GM12874 (cell line): ENCODE data around the gene RPL18.

ENCODE experiments used
- TF ChIP-seq, protein P1 (sequence below): IDR thresholded peaks from 2 replicates; pipeline ENCODE4 v1.5.1; 2011; ENCODE audit warnings: low read depth, mild to moderate bottlenecking, control low read depth, low read length, moderate library complexity; ENCODE audit not compliant: insufficient read depth

Gene RPL18

DNA sequence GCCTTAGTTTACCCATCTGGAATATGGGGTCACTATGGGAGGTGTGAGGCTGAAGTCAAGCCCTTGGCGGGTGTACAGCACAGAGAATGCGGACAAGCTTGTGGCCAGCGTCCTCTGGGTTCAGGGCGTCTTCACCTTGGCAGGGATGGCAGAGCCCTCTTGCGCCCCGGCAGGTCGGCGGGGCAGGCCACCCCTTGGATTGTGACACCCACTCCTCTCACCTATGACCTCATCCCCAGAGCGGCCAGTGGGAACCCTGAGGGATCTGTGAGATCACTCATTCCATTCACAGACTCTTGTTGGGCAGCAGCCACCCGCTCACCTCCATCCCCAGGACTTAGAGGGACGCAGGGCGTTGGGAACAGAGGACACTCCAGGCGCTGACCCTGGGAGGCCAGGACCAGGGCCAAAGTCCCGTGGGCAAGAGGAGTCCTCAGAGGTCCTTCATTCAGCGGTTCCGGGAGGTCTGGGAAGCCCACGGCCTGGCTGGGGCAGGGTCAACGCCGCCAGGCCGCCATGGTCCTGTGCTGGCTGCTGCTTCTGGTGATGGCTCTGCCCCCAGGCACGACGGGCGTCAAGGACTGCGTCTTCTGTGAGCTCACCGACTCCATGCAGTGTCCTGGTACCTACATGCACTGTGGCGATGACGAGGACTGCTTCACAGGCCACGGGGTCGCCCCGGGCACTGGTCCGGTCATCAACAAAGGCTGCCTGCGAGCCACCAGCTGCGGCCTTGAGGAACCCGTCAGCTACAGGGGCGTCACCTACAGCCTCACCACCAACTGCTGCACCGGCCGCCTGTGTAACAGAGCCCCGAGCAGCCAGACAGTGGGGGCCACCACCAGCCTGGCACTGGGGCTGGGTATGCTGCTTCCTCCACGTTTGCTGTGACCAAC lies 12.3 kb downstream of the RPL18 start, which contains the start of gene SPACA4:
Gene SPACA4, plus strand, starts transcription at position 280 of the 896 bp plus-strand sequence. Its CDS starts 237 bp downstream, at position 517.
- TF ChIP-seq, protein P1, sequence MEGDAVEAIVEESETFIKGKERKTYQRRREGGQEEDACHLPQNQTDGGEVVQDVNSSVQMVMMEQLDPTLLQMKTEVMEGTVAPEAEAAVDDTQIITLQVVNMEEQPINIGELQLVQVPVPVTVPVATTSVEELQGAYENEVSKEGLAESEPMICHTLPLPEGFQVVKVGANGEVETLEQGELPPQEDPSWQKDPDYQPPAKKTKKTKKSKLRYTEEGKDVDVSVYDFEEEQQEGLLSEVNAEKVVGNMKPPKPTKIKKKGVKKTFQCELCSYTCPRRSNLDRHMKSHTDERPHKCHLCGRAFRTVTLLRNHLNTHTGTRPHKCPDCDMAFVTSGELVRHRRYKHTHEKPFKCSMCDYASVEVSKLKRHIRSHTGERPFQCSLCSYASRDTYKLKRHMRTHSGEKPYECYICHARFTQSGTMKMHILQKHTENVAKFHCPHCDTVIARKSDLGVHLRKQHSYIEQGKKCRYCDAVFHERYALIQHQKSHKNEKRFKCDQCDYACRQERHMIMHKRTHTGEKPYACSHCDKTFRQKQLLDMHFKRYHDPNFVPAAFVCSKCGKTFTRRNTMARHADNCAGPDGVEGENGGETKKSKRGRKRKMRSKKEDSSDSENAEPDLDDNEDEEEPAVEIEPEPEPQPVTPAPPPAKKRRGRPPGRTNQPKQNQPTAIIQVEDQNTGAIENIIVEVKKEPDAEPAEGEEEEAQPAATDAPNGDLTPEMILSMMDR = no peak

DNA sequence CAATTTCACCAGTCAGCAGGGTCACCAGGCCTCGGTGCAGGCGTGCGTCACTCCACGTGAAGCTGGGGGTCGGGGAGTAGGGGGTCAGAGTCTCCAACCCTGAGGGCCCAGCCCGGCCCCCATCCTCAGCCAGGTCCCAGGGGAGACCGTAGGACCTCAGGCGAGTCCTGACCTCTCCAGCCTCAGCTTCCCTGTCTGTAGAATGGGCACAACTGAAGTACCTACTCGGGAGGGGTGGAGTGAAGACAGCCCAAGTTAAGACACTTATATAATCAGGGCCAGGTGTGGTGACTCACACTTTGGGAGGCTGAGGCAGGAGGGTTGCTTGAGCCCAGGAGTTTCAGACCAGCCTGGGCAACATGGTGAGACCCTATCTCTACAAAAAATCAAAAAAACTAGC lies 15.1 kb downstream of the RPL18 start:
- TF ChIP-seq, protein P1 = no peak

DNA sequence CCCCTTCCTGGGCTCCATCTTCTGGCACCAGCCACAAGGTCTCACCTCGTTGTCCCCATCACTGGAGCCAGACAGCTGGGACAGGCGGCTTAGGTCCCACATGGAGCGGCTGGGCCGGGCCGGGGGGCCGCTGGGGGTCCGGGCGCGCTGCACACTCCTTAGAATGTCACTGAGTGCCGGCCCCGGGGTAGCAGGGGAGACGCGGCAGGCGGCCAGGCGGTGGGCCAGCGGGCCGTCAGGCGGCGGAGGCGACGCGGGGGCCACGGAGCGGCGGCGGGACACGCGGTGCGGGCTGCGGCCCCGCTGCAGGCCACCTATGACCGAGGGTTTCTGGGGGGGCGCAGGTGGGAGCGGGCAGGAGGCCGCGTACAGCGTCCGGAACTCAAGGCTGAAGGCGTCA lies 15.5 kb downstream of the RPL18 start:
- TF ChIP-seq, protein P1 = no peak

DNA sequence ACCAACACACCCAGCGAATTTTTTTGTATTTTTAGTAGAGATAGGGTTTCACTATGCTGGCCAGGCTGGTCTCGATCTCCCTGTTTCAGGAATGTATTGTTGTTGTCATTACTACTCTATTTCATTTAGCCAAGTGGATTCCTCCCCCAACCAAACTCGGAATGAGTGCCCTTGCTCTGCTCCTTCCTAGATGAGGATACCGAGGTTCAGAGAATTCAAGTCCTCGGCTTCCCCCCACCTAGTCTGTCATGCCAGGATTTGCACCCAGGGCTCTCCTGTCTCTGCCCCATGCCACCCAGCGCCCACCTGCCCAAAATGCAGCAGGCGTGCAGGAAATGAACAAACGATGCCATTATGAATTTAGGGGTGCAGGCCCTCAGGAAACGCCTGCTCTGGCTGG lies 16.0 kb downstream of the RPL18 start:
- TF ChIP-seq, protein P1 = no peak

DNA sequence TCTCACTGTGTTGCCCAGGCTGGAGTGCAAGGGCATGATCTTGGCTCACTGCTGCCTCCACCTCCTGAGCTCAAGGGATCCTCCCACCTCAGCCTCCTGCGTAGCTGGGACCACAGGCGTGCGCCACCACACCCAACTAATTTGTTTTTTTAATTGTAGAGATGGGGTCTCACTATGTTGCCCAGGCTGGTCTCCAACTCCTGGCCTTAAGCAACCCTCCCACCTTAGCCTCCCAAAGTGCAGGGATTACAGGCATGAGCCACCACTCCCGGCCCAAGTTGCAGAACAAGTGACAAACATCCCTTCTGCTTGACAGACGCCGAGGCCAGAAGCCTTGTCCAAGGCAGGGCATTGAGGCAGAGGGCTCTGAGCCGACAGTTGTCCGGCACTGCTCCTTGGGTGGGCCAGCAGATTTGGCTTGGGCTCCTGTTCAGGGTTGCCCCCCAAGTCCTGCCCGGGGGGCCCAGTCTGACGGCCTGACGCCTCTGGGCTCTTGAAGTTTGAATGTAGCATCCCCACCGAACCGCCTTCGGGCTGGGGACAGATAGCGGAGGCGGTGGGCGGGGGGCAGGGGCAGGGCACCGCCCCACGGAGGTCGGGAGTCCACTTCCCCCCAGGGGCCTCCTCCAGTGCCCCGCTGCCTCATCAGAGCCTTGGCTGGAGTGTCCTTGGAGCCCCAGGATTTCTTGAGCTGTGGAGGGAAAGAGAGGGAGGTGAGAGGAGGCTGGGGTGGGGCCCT lies 18.1 kb downstream of the RPL18 start:
- TF ChIP-seq, protein P1 = no peak

DNA sequence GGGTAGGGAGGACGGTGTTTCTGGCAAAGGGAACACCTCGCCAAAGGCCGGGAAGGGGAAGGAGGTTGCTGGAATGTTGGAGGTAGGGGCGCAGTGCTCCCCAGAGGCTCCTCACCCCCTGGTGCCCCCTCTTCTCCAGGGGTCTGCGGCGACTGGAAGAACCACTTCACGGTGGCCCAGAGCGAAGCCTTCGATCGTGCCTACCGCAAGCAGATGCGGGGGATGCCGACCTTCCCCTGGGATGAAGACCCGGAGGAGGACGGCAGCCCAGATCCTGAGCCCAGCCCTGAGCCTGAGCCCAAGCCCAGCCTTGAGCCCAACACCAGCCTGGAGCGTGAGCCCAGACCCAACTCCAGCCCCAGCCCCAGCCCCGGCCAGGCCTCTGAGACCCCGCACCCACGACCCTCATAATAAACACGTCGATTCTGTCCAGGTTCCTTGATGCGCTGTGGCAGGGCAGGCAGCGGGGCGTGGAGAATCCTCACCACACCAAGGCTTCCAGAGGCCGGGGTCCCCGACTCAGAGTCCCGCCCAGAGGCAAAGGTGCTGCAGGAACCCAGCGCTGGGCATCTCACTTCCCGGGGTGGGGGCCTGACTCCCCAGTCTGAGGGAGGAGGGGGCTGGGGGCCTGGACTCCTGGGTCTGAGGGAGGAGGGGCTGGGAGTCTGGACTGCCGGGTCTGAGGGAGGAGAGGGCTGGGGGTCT lies 19.8 kb downstream of the RPL18 start:
- TF ChIP-seq, protein P1 = no peak
